Aorta (tissue), 5 donors: Measurements from ENCODE around the gene MLN. TPM values are rescaled to one million over a fixed set of nuclear protein-coding genes. Genes with fewer than 3 reads are reported as not detected.

Experiments
- ATAC-seq: fragments of 200-7000 bp; cut with Tn5 transposase; one replicate; pipeline ENCODE4 v1.9.1; 2022; ENCODE audit warnings: moderate library complexity; ENCODE audit not compliant: low FRiP score
- DNase-seq, 2 donors: peaks; one replicate each; pipeline ENCODE4 v3.0.0-alpha.2; 2020
- H3K27ac ChIP-seq, 2 donors: one replicate each; pipeline ENCODE4 v1.5.1; 2013; ENCODE audit warnings: low read length in 2 of 2, mild to moderate bottlenecking in 2 of 2, moderate library complexity in 2 of 2, control low read depth in 1 of 2, inconsistent platforms in 1 of 2, low read depth in 1 of 2
- H3K27me3 ChIP-seq, 2 donors: one replicate each; pipeline ENCODE4 v1.6.1; 2013; ENCODE audit warnings: control low read depth in 1 of 2, low read length in 1 of 2, mild to moderate bottlenecking in 1 of 2, moderate library complexity in 1 of 2; ENCODE audit not compliant: insufficient read depth in 2 of 2, control insufficient read depth in 1 of 2
- H3K36me3 ChIP-seq, 2 donors: one replicate each; pipeline ENCODE4 v1.6.1; 2013; ENCODE audit warnings: control low read depth in 1 of 2, low read length in 1 of 2, mild to moderate bottlenecking in 1 of 2; ENCODE audit not compliant: insufficient read depth in 2 of 2, control insufficient read depth in 1 of 2
- H3K4me1 ChIP-seq, 2 donors: one replicate each; pipeline ENCODE4 v1.6.1; 2013; ENCODE audit warnings: low read length in 2 of 2, control low read depth in 1 of 2, mild to moderate bottlenecking in 1 of 2, moderate library complexity in 1 of 2; ENCODE audit not compliant: insufficient read depth in 2 of 2, control insufficient read depth in 1 of 2
- H3K4me3 ChIP-seq, 2 donors: one replicate each; pipeline ENCODE4 v1.5.1; 2013; ENCODE audit warnings: low read length in 2 of 2, control low read depth in 1 of 2, mild to moderate bottlenecking in 1 of 2
- H3K9me3 ChIP-seq: one replicate; pipeline ENCODE4 v1.6.1; 2013; ENCODE audit warnings: mild to moderate bottlenecking, low read length; ENCODE audit not compliant: control insufficient read depth
- WGBS, 2 donors: extraction: QIAGEN DNeasy Blood & Tissue Kit; methylation state at CpG; one replicate each; pipeline ENCODE4 v1.1.7; 2013; 5-methylcytosine and 5-hydroxymethylcytosine counted together
- intact Hi-C, 2 donors: fragments of 100-400 bp; cut with DNase I; formaldehyde crosslinking; loops; one replicate each; pipeline versions ENCODE4 v1.14.2 to v1.15.0; 2022
- polyA plus RNA-seq, 2 donors: library from polyadenylated mRNA; stranded (reverse); fragments of 200-250 nt; gene quantifications; one replicate each; pipeline ENCODE4 v1.2.3, GENCODE V29; 2013
- total RNA-seq, 2 donors: library from RNA; stranded (reverse); fragmentation: NEBNext Ultra II Directional; extraction: Animal tissue kit (Norgen Biotek cat#: 25700); gene quantifications; one replicate each; pipeline ENCODE4 v1.2.1, GENCODE V29; 2021
- donor health status: healthy with polysubstance abuse.
- donor health status: Bipolar disorder and iron deficiency.
- donor health status: DM: no; HTN: no; CAD: no.
- donor health status: DM: no; HTN: no; CAD: no.
- donor health status: DM: yes; HTN: yes; CAD: no.

MLN gene
- total and polyA plus RNA-seq, 4 donors = 2.6 TPM; not detected in 3

GRCh38 chr6:33800248-33800969 lies 3.4 kb downstream of the MLN start:
- H3K36me3 ChIP-seq = no peaks in the 10 kb centered on the region
- H3K4me1 ChIP-seq = no peaks in the 10 kb centered on the region
- no peaks in the 10 kb centered on the region for H3K9me3 ChIP-seq
- DNase-seq = no peak
- intact Hi-C loops = no loop called here
- H3K27ac ChIP-seq = no peak overlapping the region
- H3K27me3 ChIP-seq = no peaks in the 10 kb centered on the region
- no peak for ATAC-seq
- 88 to 92% methylated on average over 13 of the region's 13 CpGs for WGBS, 2 donors
- no peak overlapping the region for H3K4me3 ChIP-seq

GRCh38 chr6:33799454-33800113 lies 4.2 kb downstream of the MLN start:
- WGBS, 2 donors = 25 to 35% methylated on average over 4 of the region's 4 CpGs
- no peak overlapping the region for H3K4me3 ChIP-seq
- ATAC-seq (no peak), DNase-seq (peak in 1 of 2 donors; percentile 47)
- intact Hi-C loops = no loop called here
- H3K9me3 ChIP-seq = no peaks in the 10 kb centered on the region
- H3K27ac ChIP-seq = no peak overlapping the region
- no peaks in the 10 kb centered on the region for H3K27me3 ChIP-seq
- H3K36me3 ChIP-seq = no peaks in the 10 kb centered on the region
- no peaks in the 10 kb centered on the region for H3K4me1 ChIP-seq

- WGBS, 2 donors = 76 to 85% methylated on average over 13 of the region's 13 CpGs
- intact Hi-C loops = no loop called here
- no peaks in the 10 kb centered on the region for H3K27me3 ChIP-seq
Observed at GRCh38 chr6:33798343-33798848, 5.4 kb downstream of the MLN start.

GRCh38 chr6:33797626-33798342 lies 6.0 kb downstream of the MLN start:
- Histone ChIP-seq H3K4me1 (no peaks in the 10 kb centered on the region), H3K4me3 (no peak overlapping the region), H3K36me3 (no peaks in the 10 kb centered on the region), H3K27me3 (no peaks in the 10 kb centered on the region), H3K27ac (no peak overlapping the region), H3K9me3 (no peaks in the 10 kb centered on the region)
- intact Hi-C loops = no loop called here
- DNase-seq (no peak), ATAC-seq (no peak)
- WGBS, 2 donors = 76% methylated on average over 10 of the region's 10 CpGs

More at GRCh38 chr6:33798343-33798848, 5.4 kb downstream of the MLN start:
- no peak overlapping the region for H3K27ac ChIP-seq
- no peaks in the 10 kb centered on the region for H3K4me1 ChIP-seq
- no peaks in the 10 kb centered on the region for H3K9me3 ChIP-seq
- no peaks in the 10 kb centered on the region for H3K36me3 ChIP-seq
- no peak overlapping the region for H3K4me3 ChIP-seq
- DNase-seq = peak in 1 of 2 donors; percentile 62
- no peak for ATAC-seq

GRCh38 chr6:33794910-33795623 lies 8.7 kb downstream of the MLN start:
- H3K36me3 ChIP-seq = no peaks in the 10 kb centered on the region
- H3K27me3 ChIP-seq = no peaks in the 10 kb centered on the region
- H3K4me1 ChIP-seq = no peaks in the 10 kb centered on the region
- H3K27ac ChIP-seq = no peak overlapping the region
- DNase-seq (no peak), ATAC-seq (no peak)
- intact Hi-C loops = no loop called here
- H3K9me3 ChIP-seq = no peaks in the 10 kb centered on the region
- 24 to 39% methylated on average over 14 of the region's 14 CpGs for WGBS, 2 donors
- H3K4me3 ChIP-seq = no peak overlapping the region

- Histone ChIP-seq H3K36me3 (no peaks in the 10 kb centered on the region), H3K27me3 (no peaks in the 10 kb centered on the region), H3K4me3 (no peak overlapping the region), H3K9me3 (no peaks in the 10 kb centered on the region), H3K4me1 (no peaks in the 10 kb centered on the region), H3K27ac (no peak overlapping the region)
- DNase-seq (no peak), ATAC-seq (no peak)
- WGBS, 2 donors = 51 to 57% methylated on average over 10 of the region's 10 CpGs
- intact Hi-C loops = no loop called here
Observed at GRCh38 chr6:33792981-33793380, 10.8 kb downstream of the MLN start.

GRCh38 chr6:33791620-33792019 lies 12.2 kb downstream of the MLN start:
- DNase-seq (no peak), ATAC-seq (no peak)
- 34 to 48% methylated on average over 7 of the region's 7 CpGs for WGBS, 2 donors
- H3K27me3 ChIP-seq = no peaks in the 10 kb centered on the region
- intact Hi-C loops = no loop called here
- H3K4me1 ChIP-seq = peaks cover 0 to 5% of the 10 kb centered on the region in 2 donors
- no peak overlapping the region for H3K27ac ChIP-seq
- H3K9me3 ChIP-seq = no peaks in the 10 kb centered on the region
- H3K36me3 ChIP-seq = no peaks in the 10 kb centered on the region
- H3K4me3 ChIP-seq = no peak overlapping the region

- Histone ChIP-seq H3K9me3 (no peaks in the 10 kb centered on the region), H3K4me3 (no peak overlapping the region), H3K27me3 (no peaks in the 10 kb centered on the region), H3K27ac (no peak overlapping the region), H3K36me3 (no peaks in the 10 kb centered on the region), H3K4me1 (peaks cover 0 to 6% of the 10 kb centered on the region in 2 donors)
- ATAC-seq (no peak), DNase-seq (no peak)
- WGBS, 2 donors = 85 to 90% methylated on average over 5 of the region's 5 CpGs
- intact Hi-C loops = no loop called here
Observed at GRCh38 chr6:33790910-33791309, 12.9 kb downstream of the MLN start.
